GM18517 (cell line): ENCODE measurements around the gene HLCS.

Experiments used
- ATAC-seq: cut with Tn5 transposase; IDR thresholded peaks from one replicate; pipeline ENCODE4 v1.9.1; 2021; ENCODE audit warnings: mild to moderate bottlenecking, moderate library complexity; ENCODE audit not compliant: unreplicated experiment

The HLCS gene

DNA sequence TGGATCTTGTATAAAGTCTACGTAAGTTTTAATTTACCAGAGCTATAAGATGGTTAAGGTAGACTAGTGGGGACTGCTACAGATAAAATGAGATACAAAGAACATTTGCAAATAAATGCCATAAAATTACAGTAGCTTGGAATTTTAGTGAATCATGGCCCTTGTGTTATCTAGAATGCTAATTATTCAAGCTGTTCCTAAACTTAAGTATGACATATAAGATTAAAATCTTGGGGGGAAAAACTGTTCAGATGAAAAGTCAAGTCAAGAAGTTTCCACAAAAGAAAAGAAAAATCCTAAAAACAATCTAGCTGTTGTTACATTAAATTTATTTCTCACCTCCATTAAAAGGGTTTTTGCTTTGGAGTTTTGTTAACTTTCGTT, 215.9 kb downstream of the HLCS start:
- no peak for ATAC-seq

- ATAC-seq, result no peak
These were observed 216.4 kb downstream of the HLCS start for GRCh38 chr21:36749935-36750575.

GRCh38 chr21:36747815-36748383, 218.6 kb downstream of the HLCS start:
- no peak for ATAC-seq

DNA sequence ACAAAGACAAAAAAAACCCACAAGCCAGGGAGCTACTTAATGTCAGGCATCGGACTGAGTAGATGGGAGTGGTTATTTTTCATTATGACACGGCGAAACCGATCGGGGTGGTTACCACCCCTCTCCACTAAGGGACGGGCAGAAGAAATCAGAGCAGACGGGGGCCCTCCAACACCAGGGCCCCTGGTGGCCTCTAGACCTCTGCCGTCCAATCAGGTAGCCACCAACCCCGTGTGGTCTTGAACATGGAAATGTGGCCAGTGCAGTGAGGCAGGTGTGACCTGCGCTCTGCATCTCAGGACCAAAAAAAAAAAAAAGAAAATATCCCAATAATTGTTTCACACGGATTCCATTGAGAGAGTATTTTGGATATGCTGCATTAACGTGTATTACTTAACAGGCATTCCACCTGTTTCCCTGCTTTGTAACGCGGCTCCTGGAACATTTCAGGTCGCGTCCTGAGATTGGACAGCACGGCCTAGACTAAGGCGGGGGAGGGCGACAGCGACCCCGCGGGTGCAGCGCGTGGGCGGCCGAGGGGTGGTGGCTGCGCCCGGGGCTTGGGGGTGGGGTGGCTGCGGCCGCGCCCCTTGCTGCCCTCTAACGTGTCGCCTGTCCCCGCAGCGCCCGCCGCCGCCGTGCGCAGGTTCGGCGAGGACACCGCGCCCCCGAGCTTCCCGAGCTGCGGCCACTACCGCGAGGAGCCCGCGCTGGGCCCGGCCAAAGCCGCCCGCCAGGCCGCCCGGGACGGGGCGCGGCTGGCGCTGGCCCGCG, 219.2 kb downstream of the HLCS start:
- ATAC-seq, result no peak

- ATAC-seq, result no peak
These were observed 221.0 kb downstream of the HLCS start for GRCh38 chr21:36745459-36745858.

- no peak for ATAC-seq
These were observed 221.8 kb downstream of the HLCS start for GRCh38 chr21:36744560-36745231.

DNA sequence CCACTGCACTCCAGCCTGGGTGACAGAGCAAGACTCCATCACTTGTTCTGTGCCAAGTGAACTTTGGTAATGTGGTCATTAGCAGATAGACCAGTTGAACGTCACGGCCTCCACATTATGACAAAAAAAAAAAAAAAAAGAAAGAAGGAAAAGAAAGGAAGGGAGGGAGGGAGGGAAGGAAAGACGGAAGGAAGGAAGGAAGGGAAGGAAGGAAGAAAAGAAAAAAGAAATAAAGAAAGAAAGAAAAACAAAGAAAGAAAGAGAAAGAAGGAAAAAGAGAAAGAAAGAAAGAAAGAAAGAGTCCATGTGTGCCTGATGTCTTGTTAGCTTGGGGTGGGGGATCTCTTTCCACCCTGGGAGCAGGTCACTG, 222.3 kb downstream of the HLCS start:
- ATAC-seq, result no peak

DNA sequence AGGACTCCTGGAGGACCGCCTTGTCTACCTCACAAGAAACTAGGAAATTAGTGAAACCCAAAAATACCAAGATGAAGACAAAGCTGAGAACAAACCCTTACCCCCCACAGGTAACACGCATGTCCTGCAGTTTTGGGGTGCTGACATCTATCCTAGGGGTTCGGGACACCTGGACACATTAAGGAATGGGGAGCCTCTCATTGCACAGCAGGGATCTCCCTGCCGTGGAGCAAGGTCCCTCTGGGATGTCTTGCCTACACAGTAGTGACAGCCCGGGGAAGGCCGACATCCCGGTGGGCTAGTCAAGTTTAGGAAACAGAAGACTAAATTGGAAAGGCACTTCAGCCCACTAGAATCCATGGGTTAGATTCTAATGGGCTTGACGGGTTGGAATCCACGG, 223.0 kb downstream of the HLCS start:
- ATAC-seq, result no peak

- ATAC-seq, result no peak
These were observed 223.5 kb downstream of the HLCS start for GRCh38 chr21:36743008-36743407.

GRCh38 chr21:36741506-36741905, 225.0 kb downstream of the HLCS start:
- ATAC-seq, result no peak

- ATAC-seq, result no peak
These were observed 227.9 kb downstream of the HLCS start for GRCh38 chr21:36738489-36739126.

DNA sequence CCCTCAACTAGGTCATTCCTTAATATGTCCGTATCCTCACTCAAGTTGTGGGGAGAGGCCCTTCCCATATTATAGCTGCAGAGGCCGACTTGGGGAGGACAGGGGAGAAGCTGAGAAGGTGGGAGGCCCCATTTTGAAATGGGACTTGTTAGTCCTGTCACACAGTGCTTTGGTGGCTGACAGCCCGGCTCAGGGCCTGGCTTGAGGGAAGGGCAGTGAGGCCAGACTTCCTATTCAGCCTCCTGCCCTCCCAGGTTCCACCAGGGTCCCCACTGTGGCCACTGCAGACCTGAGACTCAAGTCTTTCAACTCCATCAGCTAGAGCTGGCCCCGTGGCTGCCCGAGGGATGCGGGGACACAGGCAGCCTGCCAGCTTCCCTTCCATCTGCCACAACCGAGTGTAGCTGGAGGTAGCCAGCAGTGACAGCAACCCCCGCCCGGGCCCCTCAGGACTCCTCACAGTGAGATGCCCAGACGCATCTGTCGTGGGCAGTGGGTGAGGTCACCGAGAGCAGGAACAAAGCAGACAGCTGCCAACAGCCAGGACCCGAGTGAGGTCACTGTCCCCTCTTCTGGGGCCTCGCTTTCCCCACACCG, 230.6 kb downstream of the HLCS start:
- ATAC-seq, result no peak

DNA sequence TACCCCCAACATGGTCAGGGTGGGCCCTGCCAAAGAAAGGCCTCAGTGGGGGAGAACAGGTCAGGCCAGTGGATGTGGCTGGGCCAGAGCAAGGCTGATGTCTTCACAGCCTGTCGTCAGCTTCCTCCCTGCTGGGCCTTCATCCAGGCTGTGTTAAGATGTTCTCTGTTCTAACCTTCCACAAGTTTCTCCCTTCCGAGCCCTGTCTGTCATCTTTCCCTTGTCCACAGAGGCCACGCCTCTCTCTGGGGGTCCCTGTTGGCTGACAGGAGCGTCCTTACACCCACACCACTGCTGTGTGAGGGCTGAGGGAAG, 231.3 kb downstream of the HLCS start:
- ATAC-seq, result no peak

- ATAC-seq, result no peak
These were observed 231.9 kb downstream of the HLCS start for GRCh38 chr21:36734367-36735200.

GRCh38 chr21:36733857-36734256, 232.6 kb downstream of the HLCS start:
- no peak for ATAC-seq

DNA sequence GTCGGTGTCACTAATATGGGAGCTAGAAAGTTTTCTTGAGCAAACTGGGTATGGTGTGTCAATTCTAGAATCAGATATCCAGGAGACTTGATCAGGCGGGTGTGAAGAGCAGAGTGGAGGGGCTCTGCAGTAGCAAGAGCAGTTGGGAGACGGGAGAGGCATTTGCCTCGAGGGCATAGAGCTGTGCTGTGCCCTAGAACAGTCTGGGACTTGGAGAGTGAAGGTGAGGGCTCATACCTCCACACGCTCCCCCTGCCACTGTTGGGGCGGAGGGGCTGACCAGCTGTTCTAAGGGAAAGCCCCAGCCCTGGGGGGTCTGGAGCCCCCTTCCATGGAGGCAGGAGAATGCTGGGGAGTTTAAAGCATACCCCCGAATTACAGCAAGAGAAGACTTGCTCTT, 233.7 kb downstream of the HLCS start:
- ATAC-seq, result no peak

DNA sequence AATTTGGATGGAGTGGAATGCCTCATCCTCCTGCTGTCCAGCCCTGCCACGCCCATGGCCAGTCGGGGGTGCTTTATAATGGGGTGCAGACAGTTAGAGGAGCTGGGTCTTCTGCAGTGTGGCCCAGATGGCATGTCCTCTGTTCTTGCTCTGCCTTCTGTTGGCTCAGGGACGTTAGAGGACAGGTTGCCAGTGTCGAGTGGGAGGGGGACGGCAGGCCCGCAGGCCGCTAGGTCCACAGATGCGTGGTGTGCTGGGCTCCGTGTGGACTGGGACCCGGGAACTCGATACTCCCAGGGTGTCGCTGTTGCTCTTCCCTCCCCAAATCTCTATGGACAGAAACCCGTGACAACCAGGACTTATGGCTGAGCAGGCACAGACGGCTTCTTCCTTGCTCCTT, 234.3 kb downstream of the HLCS start:
- ATAC-seq, result no peak

DNA sequence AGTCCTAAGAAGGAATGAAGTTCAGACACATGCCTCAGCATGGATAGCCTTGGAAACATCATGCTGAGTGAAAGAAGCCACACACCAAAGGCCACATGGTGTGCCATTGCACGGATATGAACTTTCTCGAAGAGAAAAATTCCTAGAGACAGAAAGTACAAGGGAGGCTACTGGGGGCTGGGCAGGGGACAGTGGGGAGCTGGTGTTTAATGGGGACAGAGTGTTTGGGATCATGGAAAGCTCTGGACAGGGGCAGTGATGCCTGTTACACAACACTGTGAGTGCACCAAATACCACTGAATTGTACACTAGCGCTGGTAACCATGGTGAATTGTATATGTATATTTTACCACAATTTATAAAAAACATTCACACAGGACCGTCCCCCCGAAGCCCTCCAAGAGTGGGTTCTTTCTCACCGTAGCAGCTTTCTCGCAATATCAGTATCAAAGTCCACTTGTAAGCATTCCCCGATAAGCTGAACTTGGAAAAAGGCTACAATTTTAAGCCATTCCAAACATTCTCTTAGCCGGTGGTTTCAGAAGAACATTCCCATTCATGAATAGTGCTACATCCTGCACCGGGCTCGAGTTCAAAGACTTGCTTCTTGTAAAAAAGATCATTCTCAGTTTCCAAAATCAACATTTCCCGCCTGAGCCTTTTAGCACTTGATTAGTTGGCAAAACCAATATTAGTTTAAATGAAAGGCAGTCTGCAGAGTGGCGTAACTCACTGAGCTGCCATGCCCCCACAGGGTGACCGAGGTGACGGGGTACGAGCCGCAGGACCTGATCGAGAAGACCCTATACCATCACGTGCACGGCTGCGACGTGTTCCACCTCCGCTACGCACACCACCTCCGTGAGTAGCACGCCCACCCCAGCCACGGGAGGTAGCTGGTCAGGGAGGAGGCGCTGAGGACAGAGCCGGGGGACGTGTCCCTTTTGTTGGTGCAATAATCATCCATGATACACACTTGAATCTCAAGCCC, 235.9 kb downstream of the HLCS start:
- ATAC-seq, result no peak

DNA sequence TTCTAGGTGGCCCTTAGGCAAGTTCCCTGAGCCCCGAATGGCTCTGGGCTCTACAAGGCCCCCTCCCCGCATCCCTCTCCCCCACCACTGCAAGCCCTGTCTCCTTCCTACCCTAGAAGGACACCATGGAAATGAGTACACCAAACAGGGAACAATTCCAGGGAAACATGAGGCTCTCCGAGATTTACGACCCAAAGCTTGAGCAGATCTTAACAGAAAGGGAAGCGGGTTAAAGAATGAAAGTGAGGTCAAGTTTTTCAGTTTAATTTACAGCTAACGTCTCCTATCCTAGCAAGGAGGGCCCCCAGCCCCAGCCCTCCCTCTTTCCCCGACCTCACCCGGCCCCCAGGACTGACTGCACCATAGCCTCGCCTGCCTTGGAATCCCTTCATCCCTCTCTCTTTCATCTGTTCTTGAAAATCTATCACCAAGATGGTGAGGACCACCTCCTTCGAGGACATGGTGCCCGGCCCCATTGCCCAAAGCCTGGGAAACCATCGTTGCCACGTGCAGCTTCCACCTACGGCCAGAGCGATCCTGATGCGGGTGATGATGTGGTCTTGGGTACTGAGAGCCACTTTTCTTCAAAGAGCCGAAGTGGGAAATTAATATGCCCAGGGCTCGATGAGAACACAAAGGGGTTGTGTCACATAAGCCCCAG, 237.0 kb downstream of the HLCS start:
- no peak for ATAC-seq
